GM15510 (cell line): ENCODE results near the gene CPNE6.

ENCODE experiments used
- POLR2A ChIP-seq: IDR thresholded peaks from 3 replicates; pipeline ENCODE4 v1.6.1; 2011; ENCODE audit warnings: borderline replicate concordance; ENCODE audit not compliant: insufficient read length; ENCODE audit errors: extremely low read depth

The CPNE6 gene

GRCh38 chr14:24071144-24071697 is at the start of gene CPNE6:
CPNE6 (plus strand) TSS chr14:24071562; CDS start chr14:24072937, 1,375 bp downstream.
- TF ChIP-seq POLR2A, result no peak

GRCh38 chr14:24032727-24033418 is 38.5 kb upstream of the CPNE6 start:
- no peak for TF ChIP-seq POLR2A

- peak; percentile 31 for TF ChIP-seq POLR2A
Observed at GRCh38 chr14:24036169-24036962, 35.0 kb upstream of the CPNE6 start.

GRCh38 chr14:24037658-24038037 is 33.7 kb upstream of the CPNE6 start:
- TF ChIP-seq POLR2A, result no peak

GRCh38 chr14:24038686-24039085 is 32.7 kb upstream of the CPNE6 start:
- TF ChIP-seq POLR2A, result no peak

GRCh38 chr14:24040692-24041091 is 30.7 kb upstream of the CPNE6 start:
- TF ChIP-seq POLR2A, result no peak

- no peak for TF ChIP-seq POLR2A
Observed at GRCh38 chr14:24042746-24043145, 28.6 kb upstream of the CPNE6 start.

GRCh38 chr14:24051176-24051788 is 20.1 kb upstream of the CPNE6 start:
- no peak for TF ChIP-seq POLR2A

DNA sequence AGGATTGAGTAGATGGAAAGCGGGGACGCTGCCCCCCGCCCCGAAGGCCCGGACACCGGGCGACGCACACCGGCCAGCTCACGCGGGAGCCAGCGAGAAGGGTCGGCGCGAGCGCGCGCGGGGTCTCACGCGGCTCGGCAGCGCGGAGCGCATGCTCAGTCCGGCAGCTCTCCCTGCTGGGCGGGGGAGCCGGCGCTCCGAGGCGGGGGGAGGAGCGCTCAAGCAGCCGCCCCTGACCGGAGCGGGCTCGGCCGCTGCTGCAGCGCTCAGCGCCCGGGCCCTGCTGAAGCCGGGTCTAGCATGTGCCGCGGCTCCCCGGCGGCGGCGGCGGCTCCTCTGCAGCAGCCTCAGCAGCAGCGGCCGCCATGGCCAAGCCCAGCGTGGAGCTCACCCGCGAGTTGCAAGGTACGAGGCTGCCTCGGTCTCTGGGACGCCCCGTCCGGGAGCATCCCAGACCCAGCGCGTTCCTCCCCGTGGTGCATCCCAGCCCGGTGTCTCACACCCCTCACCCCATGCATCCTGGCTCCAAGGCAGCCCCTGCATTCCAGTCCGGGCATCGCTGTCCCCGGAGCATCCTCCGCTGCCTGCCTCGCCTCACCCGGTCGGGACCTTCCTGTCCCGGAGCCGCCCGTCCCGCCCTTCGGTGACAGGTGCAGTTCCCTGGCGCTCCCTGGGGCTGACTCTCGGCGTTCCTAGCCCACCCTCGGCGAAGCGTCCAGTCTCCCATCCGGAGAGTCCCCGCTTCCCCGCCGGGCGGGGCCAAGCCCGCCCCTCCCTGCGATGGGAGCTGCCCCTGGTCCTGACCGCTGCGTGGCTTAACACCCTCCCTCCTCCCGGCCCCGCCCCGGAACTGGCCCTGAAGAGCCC is 19.3 kb upstream of the CPNE6 start, which contains the start of gene CARMIL3:
TSS of gene CARMIL3 (plus strand) at position 221 of the 867 bp plus-strand sequence. CDS start at position 366, 145 bp downstream.
- TF ChIP-seq POLR2A, result peak; percentile 59

DNA sequence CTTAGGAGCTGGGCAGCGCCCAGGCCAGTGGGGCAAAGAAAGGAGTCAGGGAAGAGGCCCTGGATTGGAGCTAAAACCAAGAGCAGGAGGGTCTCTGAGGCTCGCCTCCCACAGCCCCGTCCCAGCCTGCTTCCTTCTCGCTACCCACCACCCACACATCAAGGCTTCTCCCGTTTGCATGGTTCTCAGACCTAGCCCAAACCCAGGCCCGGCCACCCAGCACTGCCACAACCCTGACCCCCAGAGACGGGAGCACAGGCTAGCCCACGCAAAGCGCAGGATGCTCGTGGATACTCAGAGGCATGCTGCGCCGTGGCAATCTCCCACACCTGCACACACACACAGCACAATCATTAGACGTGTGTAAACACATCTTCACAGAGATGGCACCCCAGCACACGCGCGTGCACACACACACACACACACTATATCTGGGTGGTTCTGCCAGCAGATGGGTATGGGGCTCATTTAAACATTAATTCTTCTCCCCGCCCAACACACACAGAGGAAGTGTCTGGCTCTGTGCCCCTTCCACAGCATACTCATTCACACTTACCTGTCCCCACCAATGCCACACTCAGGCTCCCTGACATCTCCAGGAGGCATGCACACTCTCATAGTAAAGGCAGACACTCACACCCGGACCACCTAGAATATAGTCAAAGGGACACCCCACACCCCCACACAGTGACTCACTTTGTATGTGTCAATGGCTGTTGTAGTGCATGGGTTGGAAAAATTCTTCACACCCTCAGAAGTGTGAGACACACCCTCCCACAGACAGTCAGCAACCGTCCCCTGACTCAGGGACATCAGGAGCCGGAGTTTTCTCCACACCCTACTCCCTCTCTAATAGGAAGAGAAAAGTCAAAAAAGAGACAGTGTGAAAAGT is 18.5 kb upstream of the CPNE6 start:
- no peak for TF ChIP-seq POLR2A

DNA sequence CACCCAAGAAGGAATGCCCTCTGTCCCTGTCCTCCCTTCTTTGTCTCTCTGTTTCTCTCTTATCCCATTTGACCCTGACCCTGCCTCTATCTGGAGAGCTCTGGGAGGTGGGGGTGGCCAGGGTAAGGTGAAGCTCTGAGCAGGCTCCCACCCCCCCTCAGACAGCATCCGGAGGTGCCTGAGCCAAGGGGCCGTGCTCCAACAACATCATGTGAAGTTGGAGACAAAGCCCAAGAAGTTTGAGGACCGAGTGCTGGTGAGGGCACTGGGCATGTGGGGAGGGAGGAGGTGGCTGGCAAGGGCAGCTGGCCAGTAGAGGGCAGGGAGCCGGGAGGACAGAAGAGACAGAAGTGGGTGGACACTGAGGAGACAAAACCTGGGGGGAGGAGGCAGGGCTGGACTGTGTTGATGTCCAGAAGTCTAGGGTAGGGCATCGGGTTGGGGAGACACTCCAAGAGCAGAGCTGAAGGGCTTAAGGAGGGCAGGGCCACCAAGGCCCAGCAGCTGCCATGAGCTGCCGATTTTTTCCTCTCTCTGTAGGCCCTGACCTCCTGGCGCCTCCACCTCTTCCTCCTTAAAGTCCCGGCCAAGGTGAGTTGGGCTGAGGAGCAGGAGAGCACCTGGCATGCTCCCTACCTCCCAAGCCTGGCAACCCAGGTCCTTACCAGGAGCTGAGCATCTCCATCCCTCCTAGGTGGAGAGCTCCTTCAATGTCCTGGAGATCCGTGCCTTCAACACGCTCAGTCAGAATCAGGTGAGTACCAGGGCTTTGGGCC is 17.6 kb upstream of the CPNE6 start:
- no peak for TF ChIP-seq POLR2A

DNA sequence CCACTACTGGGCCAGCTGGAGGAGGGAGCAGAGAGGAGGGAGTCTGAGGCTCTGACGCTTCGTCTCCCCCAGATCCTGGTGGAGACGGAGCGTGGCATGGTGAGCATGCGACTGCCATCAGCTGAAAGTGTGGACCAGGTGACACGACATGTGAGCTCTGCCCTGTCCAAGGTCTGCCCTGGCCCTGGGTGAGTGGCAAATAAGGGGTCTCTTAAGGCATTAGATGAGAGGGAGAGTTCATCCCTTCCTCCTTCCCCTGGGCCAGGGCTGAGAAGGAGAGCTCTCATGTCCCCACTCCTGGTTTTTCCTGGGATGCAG is 17.1 kb upstream of the CPNE6 start:
- TF ChIP-seq POLR2A, result no peak

DNA sequence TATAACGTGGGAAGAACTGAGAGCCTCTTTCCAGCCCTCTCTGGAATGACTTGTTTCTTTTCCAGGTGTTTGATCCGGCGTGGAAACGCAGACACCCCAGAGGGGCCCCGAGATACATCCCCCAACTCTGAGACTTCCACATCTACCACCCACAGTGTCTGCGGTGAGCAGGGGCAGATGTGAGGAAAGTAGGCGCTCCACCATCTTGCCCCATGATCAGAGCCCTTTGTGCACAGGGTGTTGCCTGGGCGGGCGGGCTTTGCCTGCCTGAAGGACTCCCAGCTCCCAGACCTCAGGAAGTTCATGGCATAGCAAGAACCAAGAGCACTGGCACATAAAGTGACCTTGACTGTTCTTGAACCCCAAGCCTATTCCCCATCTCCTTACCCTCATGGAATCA is 16.7 kb upstream of the CPNE6 start:
- no peak for TF ChIP-seq POLR2A
